ENCODE measurements around the gene PDIA6.

GRCh38 chr2:10783421-10783820 lies 29.2 kb downstream of the PDIA6 start:
- no peak for TF ChIP-seq POLR2A (IDR thresholded peaks at IDR 0.05)
- TF ChIP-seq CTCF (IDR thresholded peaks at IDR 0.05), result no peak
